ENCODE measurements around the gene ADD1. TPM values are rescaled to one million over a fixed set of nuclear protein-coding genes. Genes with fewer than 3 reads are reported as not detected.

ADD1 gene
- total RNA-seq, 4 donors from 2014 or later, result 253 to 402 (median 311) TPM

DNA sequence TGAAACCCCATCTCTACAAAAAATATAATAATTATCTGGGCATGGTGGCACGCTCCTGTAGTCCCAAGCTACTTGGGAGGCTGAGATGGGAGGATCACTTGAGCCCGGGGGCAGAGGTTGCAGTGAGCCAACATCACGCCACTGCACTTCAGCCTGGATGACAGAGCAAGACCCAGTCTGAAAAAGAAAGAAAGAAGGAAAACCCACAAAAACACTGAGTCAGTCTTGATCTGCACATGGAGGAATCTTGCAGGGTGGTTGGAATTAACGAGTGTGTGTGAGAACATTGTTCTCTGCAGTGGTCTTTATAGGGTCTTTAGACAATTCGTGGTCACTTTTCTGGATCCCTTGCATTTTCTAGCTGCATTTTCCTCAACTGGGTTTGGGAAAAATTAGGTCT, 23.2 kb downstream of the ADD1 start:
- intact Hi-C loops (cut with DNase I), result no loop called here
- peak overlapping the region in 3 of 4 donors; percentile 71 to 75 (median 73) for H3K27ac ChIP-seq (replicated peaks in 1 of 4)
- WGBS, result 87% methylated on average over 5 of the region's 5 CpGs

DNA sequence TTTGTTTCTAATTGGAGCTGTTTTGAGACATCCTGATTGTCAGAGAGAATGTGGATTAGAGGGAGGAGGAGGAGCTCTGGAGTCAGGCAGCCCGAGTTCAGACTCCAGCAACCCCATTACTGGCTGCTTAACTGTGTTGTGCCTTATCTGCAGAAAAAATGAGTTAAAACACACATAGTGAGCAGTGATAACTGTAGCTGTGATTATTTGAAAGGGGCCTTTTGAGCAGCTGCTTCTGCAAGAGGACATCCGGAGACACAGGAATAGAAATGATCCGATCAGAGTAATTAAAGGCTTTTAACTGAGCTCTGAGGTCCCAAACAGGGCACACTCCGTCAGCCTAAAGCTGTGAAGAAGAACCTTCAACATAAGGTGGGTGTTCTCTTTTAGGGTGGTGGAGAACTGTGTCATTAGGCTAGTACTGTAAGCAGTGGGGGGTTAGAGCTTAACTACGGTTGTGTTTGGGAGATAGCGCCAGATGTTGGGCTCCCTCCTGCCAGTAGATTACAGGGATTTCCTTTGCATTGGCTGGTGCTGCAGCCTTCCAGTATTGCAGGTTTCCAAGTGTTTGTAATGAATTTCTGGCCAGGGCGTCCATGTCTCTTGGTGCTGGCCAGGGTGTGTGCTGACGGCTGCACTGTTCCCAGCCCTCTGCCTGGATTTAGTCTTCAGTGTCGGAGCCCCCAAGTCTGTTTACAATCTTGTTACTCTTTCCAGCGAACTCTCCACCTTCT, 24.3 kb downstream of the ADD1 start:
- no peak for DNase-seq (ENCODE audit: extremely low spot score)
- no peaks in the 10 kb centered on the region for H3K9me3 ChIP-seq
- H3K27me3 ChIP-seq, result no peaks in the 10 kb centered on the region
- peaks cover 96 to 97% (median 97%) of the 10 kb centered on the region in 4 donors for H3K4me1 ChIP-seq
- TF ChIP-seq POLR2A (IDR thresholded peaks at IDR 0.05; ENCODE audit: low read depth), result no peak
- TF ChIP-seq, protein P1, sequence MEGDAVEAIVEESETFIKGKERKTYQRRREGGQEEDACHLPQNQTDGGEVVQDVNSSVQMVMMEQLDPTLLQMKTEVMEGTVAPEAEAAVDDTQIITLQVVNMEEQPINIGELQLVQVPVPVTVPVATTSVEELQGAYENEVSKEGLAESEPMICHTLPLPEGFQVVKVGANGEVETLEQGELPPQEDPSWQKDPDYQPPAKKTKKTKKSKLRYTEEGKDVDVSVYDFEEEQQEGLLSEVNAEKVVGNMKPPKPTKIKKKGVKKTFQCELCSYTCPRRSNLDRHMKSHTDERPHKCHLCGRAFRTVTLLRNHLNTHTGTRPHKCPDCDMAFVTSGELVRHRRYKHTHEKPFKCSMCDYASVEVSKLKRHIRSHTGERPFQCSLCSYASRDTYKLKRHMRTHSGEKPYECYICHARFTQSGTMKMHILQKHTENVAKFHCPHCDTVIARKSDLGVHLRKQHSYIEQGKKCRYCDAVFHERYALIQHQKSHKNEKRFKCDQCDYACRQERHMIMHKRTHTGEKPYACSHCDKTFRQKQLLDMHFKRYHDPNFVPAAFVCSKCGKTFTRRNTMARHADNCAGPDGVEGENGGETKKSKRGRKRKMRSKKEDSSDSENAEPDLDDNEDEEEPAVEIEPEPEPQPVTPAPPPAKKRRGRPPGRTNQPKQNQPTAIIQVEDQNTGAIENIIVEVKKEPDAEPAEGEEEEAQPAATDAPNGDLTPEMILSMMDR (IDR thresholded peaks at IDR 0.05), result no peak
- peak; percentile 13 to 32 for TF ChIP-seq POLR2AphosphoS5 (IDR thresholded peaks at IDR 0.05)
- H3K4me3 ChIP-seq, result peak overlapping the region; percentile 34 to 46 (median 40)
- WGBS, result 23% methylated on average over 10 of the region's 10 CpGs
- H3K27ac ChIP-seq (replicated peaks in 1 of 4), result peak overlapping the region; percentile 62 to 75 (median 72)
- H3K36me3 ChIP-seq, result no peaks in the 10 kb centered on the region
- intact Hi-C loops (cut with DNase I), result no loop called here

More for the DNA sequence above, 23.2 kb downstream of the ADD1 start:
- H3K4me3 ChIP-seq, result no peak overlapping the region
- H3K27me3 ChIP-seq, result no peaks in the 10 kb centered on the region
- TF ChIP-seq POLR2A (IDR thresholded peaks at IDR 0.05; ENCODE audit: low read depth), result no peak
- TF ChIP-seq EP300 (IDR thresholded peaks at IDR 0.05), result no peak
- TF ChIP-seq POLR2AphosphoS5 (IDR thresholded peaks at IDR 0.05), result no peak
- TF ChIP-seq, protein P1 (IDR thresholded peaks at IDR 0.05), result no peak
- H3K9me3 ChIP-seq, result no peaks in the 10 kb centered on the region
- peaks cover 98 to 100% (median 98%) of the 10 kb centered on the region in 4 donors for H3K4me1 ChIP-seq
- no peaks in the 10 kb centered on the region for H3K36me3 ChIP-seq
- DNase-seq (ENCODE audit: extremely low spot score), result no peak

DNA sequence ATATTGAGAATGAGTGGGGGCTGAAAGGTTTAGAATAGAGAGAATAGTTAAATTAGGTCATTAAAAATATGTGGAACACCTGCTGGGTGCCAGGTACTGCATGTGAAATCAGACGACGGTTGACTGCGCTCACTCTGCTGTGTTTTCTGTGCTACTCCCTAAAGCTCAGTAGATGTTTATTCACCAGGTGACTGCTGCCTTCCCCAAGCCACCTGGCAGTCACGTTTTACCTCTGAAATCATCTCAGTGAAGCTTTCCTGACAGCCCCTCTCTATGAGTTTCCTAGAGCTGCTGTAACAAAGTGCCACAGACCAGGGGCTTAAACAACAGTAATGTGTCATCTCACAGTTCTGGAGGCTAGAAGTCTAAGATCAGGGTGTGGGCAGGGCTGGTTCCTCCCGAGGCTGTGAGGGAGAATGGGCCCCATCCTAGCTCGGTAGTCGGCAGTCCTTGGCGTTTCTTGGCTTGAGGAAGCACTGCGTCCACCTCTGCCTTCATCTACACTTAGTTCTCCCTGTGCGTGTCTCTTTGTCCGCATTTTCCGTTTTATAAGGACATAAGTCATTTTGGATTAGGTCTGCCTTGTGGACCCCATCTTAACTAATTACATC, 25.3 kb downstream of the ADD1 start:
- WGBS, result 74% methylated on average over 12 of the region's 12 CpGs
- Histone ChIP-seq H3K4me1 (peaks cover 93 to 97% (median 96%) of the 10 kb centered on the region in 4 donors), H3K27me3 (no peaks in the 10 kb centered on the region), H3K27ac (replicated peaks in 1 of 4) (peak overlapping the region; percentile 62 to 75 (median 72)), H3K4me3 (peak overlapping the region; percentile 34 to 46 (median 40)), H3K9me3 (no peaks in the 10 kb centered on the region), H3K36me3 (no peaks in the 10 kb centered on the region)
- TF ChIP-seq, protein P1 (IDR thresholded peaks at IDR 0.05), result no peak
- no peak for TF ChIP-seq POLR2A (IDR thresholded peaks at IDR 0.05; ENCODE audit: low read depth)
- no peak for TF ChIP-seq POLR2AphosphoS5 (IDR thresholded peaks at IDR 0.05)
- no peak for TF ChIP-seq EP300 (IDR thresholded peaks at IDR 0.05)
- intact Hi-C loops (cut with DNase I), result no loop called here
- no peak for DNase-seq (ENCODE audit: extremely low spot score)

DNA sequence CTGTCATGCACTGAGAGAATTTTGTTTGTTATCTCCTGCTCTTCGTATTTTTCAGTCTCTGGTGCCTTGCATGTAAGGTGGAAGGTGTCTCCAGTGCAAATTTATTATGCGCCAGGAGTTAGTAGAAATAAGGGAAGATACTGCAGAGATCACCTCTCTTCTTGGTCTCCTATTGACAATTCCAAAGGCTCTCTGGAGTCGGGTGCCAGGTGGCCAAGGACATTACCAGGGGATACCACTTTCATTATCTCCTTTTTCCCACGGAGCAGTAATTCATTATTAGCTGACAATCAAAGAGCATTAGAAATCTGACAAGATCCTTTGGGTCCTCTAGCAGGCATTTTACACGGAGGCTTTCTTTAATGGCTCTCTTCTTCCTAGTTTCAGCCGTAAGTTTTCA, 26.0 kb downstream of the ADD1 start:
- Histone ChIP-seq H3K27ac (replicated peaks in 1 of 4) (peak overlapping the region; percentile 18 to 75 (median 72)), H3K4me3 (peak overlapping the region in 1 of 4 donors; percentile 2), H3K4me1 (peaks cover 91 to 97% (median 96%) of the 10 kb centered on the region in 4 donors), H3K36me3 (no peaks in the 10 kb centered on the region), H3K27me3 (no peaks in the 10 kb centered on the region), H3K9me3 (no peaks in the 10 kb centered on the region)
- intact Hi-C loops (cut with DNase I), result no loop called here
- DNase-seq (ENCODE audit: extremely low spot score), result no peak
- WGBS, result 55% methylated on average over 6 of the region's 6 CpGs
- TF ChIP-seq, protein P1 (IDR thresholded peaks at IDR 0.05), result no peak
- no peak for TF ChIP-seq POLR2AphosphoS5 (IDR thresholded peaks at IDR 0.05)
- no peak for TF ChIP-seq POLR2A (IDR thresholded peaks at IDR 0.05; ENCODE audit: low read depth)
- TF ChIP-seq EP300 (IDR thresholded peaks at IDR 0.05), result no peak
